DND-41 (cell line): ENCODE measurements around the gene CDO1.

Experiments used
- ATAC-seq: fragments of 200-7000 bp; cut with Tn5 transposase; 3 replicates; pipeline ENCODE4 v1.9.1; 2021; ENCODE audit warnings: low read depth; ENCODE audit not compliant: insufficient read depth
- DNase-seq: peaks from one replicate; pipeline ENCODE4 v3.0.0-alpha.2; 2020
- H2AFZ ChIP-seq: 2 replicates; pipeline ENCODE4 v1.6.0; 2012; ENCODE audit warnings: low read depth, low read length
- H3K27ac ChIP-seq: 2 replicates; pipeline ENCODE4 v1.5.1; 2012; ENCODE audit warnings: low read length, inconsistent platforms
- H3K27me3 ChIP-seq: fragments of 200-600 bp; sonication (generic); 2 replicates; pipeline ENCODE4 v1.6.0; 2012; ENCODE audit warnings: low read length, mild to moderate bottlenecking, inconsistent platforms; ENCODE audit not compliant: insufficient read depth, poor library complexity
- H3K36me3 ChIP-seq: 2 replicates; pipeline ENCODE4 v1.5.1; 2012; ENCODE audit warnings: low read length, inconsistent platforms; ENCODE audit not compliant: insufficient read depth
- H3K4me1 ChIP-seq: 2 replicates; pipeline ENCODE4 v1.5.1; 2012; ENCODE audit warnings: mild to moderate bottlenecking, low read length; ENCODE audit not compliant: insufficient read depth
- H3K4me2 ChIP-seq: 2 replicates; pipeline ENCODE4 v1.6.0; 2012; ENCODE audit warnings: mild to moderate bottlenecking, moderate library complexity, low read length, inconsistent platforms; ENCODE audit not compliant: insufficient read depth
- H3K4me3 ChIP-seq, 2 experiments: fragments of 200-600 bp in 1 of 2; shearing (Covaris generic) in 1 of 2; 2 replicates each; pipeline ENCODE4 v1.5.1; 2012 to 2016; ENCODE audit warnings: inconsistent platforms in 2 of 2, low read length in 2 of 2, mild to moderate bottlenecking in 2 of 2, low read depth in 1 of 2, moderate library complexity in 1 of 2
- H3K79me2 ChIP-seq: 2 replicates; pipeline ENCODE4 v1.6.0; 2012; ENCODE audit warnings: low read length, inconsistent platforms; ENCODE audit not compliant: insufficient read depth
- H3K9ac ChIP-seq: 2 replicates; pipeline ENCODE4 v1.6.0; 2012; ENCODE audit warnings: low read depth, mild to moderate bottlenecking, inconsistent platforms, low read length, moderate library complexity
- H3K9me3 ChIP-seq: 2 replicates; pipeline ENCODE4 v1.5.1; 2012; ENCODE audit warnings: low read length, moderate library complexity, mild to moderate bottlenecking, inconsistent platforms; ENCODE audit not compliant: insufficient read depth, severe bottlenecking
- H4K20me1 ChIP-seq: 2 replicates; pipeline ENCODE4 v1.6.0; 2012; ENCODE audit warnings: low read length; ENCODE audit not compliant: insufficient read depth
- EZH2 ChIP-seq: IDR thresholded peaks from 3 replicates; pipeline ENCODE4 v1.6.1; 2012; ENCODE audit warnings: borderline replicate concordance, low read depth, mild to moderate bottlenecking, moderate library complexity, low read length, inconsistent platforms; ENCODE audit not compliant: severe bottlenecking
- TF ChIP-seq, protein P1 (sequence below): IDR thresholded peaks from 2 replicates; pipeline ENCODE4 v1.5.1; 2012; ENCODE audit warnings: borderline replicate concordance, low read length, moderate library complexity, mild to moderate bottlenecking; ENCODE audit not compliant: poor library complexity, severe bottlenecking; ENCODE audit errors: extremely low read depth

The CDO1 gene

DNA sequence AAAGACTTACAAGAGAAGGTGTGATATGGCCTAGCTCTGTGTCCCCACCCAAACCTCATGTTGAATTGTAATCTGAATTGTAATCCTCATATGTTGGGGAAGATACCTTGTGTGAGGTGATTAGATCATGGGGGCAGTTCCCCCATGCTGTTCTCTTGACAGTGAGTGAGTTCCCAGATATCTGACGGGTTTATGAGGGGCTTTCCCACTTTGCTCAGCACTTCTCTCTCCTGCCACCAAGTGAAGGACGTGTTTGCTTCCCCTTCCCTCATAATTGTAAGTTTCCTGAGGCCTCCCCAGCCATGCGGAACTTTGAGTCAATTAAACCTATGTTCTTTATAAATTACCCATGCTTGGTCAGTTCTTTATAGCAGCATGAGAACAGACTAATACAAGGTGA is 49.0 kb downstream of the CDO1 start:
- Histone ChIP-seq H3K4me2 (no peak overlapping the region), H2AFZ (no peak overlapping the region), H3K27me3 (no peaks in the 10 kb centered on the region), H3K79me2 (no peaks in the 10 kb centered on the region), H4K20me1 (no peaks in the 10 kb centered on the region), H3K4me3 (no peak overlapping the region), H3K36me3 (no peaks in the 10 kb centered on the region), H3K9ac (no peak overlapping the region), H3K9me3 (no peaks in the 10 kb centered on the region), H3K27ac (no peak overlapping the region), H3K4me1 (no peaks in the 10 kb centered on the region)
- TF ChIP-seq, protein P1, sequence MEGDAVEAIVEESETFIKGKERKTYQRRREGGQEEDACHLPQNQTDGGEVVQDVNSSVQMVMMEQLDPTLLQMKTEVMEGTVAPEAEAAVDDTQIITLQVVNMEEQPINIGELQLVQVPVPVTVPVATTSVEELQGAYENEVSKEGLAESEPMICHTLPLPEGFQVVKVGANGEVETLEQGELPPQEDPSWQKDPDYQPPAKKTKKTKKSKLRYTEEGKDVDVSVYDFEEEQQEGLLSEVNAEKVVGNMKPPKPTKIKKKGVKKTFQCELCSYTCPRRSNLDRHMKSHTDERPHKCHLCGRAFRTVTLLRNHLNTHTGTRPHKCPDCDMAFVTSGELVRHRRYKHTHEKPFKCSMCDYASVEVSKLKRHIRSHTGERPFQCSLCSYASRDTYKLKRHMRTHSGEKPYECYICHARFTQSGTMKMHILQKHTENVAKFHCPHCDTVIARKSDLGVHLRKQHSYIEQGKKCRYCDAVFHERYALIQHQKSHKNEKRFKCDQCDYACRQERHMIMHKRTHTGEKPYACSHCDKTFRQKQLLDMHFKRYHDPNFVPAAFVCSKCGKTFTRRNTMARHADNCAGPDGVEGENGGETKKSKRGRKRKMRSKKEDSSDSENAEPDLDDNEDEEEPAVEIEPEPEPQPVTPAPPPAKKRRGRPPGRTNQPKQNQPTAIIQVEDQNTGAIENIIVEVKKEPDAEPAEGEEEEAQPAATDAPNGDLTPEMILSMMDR, result no peak
- no peak for TF ChIP-seq EZH2
- no peak for ATAC-seq
- no peak for DNase-seq

DNA sequence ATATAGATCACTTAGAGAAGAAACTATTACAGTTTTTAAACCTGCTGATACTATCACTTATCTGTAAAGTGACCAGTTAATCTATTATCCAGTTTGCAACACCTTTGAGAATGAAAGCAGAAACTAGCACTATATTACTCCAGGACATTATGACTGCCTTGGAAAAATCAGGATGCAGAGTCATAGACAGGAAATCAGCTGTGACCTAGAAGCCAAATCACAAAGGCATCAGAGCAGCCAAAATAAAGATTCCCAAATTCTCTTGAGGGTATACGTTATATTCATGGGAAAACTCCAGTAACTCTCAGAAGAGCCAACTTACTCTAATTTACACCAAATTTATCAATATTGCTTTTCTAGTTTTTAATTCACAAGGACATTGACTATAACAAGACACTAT is 49.9 kb downstream of the CDO1 start:
- Histone ChIP-seq H4K20me1 (no peaks in the 10 kb centered on the region), H3K27ac (no peak overlapping the region), H3K9ac (no peak overlapping the region), H3K4me3 (no peak overlapping the region), H3K79me2 (no peaks in the 10 kb centered on the region), H3K27me3 (no peaks in the 10 kb centered on the region), H3K9me3 (no peaks in the 10 kb centered on the region), H2AFZ (no peak overlapping the region), H3K4me2 (no peak overlapping the region), H3K4me1 (no peaks in the 10 kb centered on the region), H3K36me3 (no peaks in the 10 kb centered on the region)
- no peak for ATAC-seq
- no peak for DNase-seq
- TF ChIP-seq, protein P1, result no peak
- no peak for TF ChIP-seq EZH2

DNA sequence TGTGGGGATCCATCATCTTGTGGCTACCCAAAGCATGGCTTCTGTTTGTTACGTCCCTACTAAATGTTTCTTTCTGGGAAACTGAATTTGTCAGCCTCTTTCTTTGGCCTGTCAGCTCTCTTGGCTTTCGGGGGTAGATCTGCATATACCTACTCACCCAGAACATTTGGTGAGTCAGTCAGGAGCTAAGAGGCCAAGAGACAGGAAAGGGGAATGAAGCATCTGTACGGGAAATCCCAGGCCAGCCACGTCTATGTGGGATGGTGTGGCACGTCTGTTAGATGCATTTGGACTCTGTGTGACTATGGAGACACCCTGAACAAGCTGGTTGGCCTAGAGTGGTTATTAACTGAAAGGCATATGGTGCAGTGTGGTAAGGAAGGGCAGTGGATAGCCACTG is 58.1 kb downstream of the CDO1 start:
- no peaks in the 10 kb centered on the region for H3K9me3 ChIP-seq
- no peaks in the 10 kb centered on the region for H3K36me3 ChIP-seq
- H3K27me3 ChIP-seq, result no peaks in the 10 kb centered on the region
- no peak overlapping the region for H3K4me3 ChIP-seq
- no peaks in the 10 kb centered on the region for H4K20me1 ChIP-seq
- TF ChIP-seq, protein P1, result no peak
- no peak for TF ChIP-seq EZH2
- no peaks in the 10 kb centered on the region for H3K79me2 ChIP-seq
- no peak for DNase-seq
- no peak overlapping the region for H3K9ac ChIP-seq
- no peaks in the 10 kb centered on the region for H3K4me1 ChIP-seq
- no peak overlapping the region for H3K27ac ChIP-seq
- no peak overlapping the region for H2AFZ ChIP-seq
- no peak for ATAC-seq
- no peak overlapping the region for H3K4me2 ChIP-seq

DNA sequence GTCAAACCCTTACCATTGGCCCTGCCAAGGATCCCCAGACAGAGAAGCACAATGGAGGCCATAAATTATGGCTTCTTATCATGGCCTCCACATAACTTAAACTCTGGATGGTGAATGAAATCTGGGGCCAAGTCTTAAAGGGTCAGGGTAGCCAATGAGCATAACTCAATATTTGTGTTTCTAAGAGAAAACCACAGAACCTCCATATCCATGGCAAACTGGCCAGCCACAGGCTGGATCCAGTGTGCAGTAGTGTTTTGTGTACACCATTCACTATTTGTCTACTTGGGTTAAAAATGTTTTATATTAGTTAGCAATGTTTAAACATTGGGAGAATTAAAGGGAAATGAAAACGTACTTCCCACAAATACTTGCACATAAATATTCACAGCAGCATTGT is 60.8 kb downstream of the CDO1 start:
- H3K36me3 ChIP-seq, result no peaks in the 10 kb centered on the region
- H3K4me1 ChIP-seq, result no peaks in the 10 kb centered on the region
- no peaks in the 10 kb centered on the region for H3K9me3 ChIP-seq
- no peaks in the 10 kb centered on the region for H3K27me3 ChIP-seq
- TF ChIP-seq EZH2, result no peak
- TF ChIP-seq, protein P1, result no peak
- no peak overlapping the region for H3K4me3 ChIP-seq
- no peak overlapping the region for H3K9ac ChIP-seq
- no peak overlapping the region for H3K27ac ChIP-seq
- H3K79me2 ChIP-seq, result no peaks in the 10 kb centered on the region
- H3K4me2 ChIP-seq, result no peak overlapping the region
- no peak overlapping the region for H2AFZ ChIP-seq
- H4K20me1 ChIP-seq, result no peaks in the 10 kb centered on the region
- DNase-seq, result no peak
- ATAC-seq, result no peak
